ENCODE measurements around the gene CLRN1.

CLRN1 gene

DNA sequence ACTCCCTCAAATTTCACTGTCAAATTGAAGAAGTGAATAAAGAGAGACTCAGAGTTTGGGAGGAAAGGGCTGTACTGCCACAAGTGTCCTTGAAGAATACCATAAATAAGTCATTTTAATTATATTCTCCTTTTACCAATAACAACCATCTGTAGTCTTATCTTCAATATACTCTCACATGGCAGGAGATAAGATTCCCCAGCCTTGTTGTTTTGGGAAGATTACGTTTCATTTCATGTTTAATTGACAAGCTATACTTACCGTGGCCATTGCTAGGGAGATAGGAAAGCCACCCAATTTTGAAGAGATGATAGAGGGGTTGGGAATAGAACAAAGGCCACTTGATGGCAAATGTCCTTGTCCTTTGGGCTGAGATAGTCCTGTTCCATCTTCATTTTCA lies 69.5 kb downstream of the CLRN1 start:
- no peak for DNase-seq (ENCODE audit: low spot score)
- TF ChIP-seq, protein P1, sequence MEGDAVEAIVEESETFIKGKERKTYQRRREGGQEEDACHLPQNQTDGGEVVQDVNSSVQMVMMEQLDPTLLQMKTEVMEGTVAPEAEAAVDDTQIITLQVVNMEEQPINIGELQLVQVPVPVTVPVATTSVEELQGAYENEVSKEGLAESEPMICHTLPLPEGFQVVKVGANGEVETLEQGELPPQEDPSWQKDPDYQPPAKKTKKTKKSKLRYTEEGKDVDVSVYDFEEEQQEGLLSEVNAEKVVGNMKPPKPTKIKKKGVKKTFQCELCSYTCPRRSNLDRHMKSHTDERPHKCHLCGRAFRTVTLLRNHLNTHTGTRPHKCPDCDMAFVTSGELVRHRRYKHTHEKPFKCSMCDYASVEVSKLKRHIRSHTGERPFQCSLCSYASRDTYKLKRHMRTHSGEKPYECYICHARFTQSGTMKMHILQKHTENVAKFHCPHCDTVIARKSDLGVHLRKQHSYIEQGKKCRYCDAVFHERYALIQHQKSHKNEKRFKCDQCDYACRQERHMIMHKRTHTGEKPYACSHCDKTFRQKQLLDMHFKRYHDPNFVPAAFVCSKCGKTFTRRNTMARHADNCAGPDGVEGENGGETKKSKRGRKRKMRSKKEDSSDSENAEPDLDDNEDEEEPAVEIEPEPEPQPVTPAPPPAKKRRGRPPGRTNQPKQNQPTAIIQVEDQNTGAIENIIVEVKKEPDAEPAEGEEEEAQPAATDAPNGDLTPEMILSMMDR (IDR thresholded peaks at IDR 0.05; ENCODE audit: extremely low read depth, insufficient read depth, missing control alignments): no peak
- in situ Hi-C loops (cut with MboI; ENCODE audit: low pct_unique_long_range_greater_than_20kb, low sequenced_read_pairs, unreplicated experiment): no loop called here

DNA sequence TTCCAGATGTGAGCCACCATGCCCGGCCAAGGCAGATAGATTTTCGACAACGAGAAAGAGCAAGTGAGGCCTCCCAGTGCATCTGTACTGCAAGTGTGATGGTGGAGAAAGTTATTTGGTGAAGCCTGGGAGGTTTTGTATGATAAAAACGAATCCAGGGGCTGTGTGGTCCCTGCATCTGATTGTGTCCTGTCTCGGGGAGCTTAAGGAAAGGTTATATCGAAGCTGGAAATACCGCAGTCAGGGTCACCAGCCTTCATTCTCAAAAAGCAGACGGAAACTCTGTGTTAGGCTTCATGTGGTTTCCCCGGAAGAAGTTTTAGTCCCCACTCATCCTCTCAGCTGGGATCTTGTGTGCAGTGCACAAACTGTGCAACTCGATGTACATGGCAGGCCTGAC lies 70.7 kb downstream of the CLRN1 start:
- in situ Hi-C loops (cut with MboI; ENCODE audit: low pct_unique_long_range_greater_than_20kb, low sequenced_read_pairs, unreplicated experiment): no loop called here
- DNase-seq (ENCODE audit: low spot score): no peak

GRCh38 chr3:150899141-150899540 lies 73.4 kb downstream of the CLRN1 start:
- TF ChIP-seq, protein P1 (IDR thresholded peaks at IDR 0.05; ENCODE audit: extremely low read depth, insufficient read depth, missing control alignments): no peak
- in situ Hi-C loops (cut with MboI; ENCODE audit: low pct_unique_long_range_greater_than_20kb, low sequenced_read_pairs, unreplicated experiment): no loop called here
- DNase-seq (ENCODE audit: low spot score): no peak

More for the DNA sequence above, 70.7 kb downstream of the CLRN1 start:
- TF ChIP-seq, protein P1 (IDR thresholded peaks at IDR 0.05; ENCODE audit: extremely low read depth, insufficient read depth, missing control alignments): no peak

GRCh38 chr3:150898046-150898754 lies 74.3 kb downstream of the CLRN1 start:
- DNase-seq (ENCODE audit: low spot score): no peak
- TF ChIP-seq, protein P1 (IDR thresholded peaks at IDR 0.05; ENCODE audit: extremely low read depth, insufficient read depth, missing control alignments): no peak
- in situ Hi-C loops (cut with MboI; ENCODE audit: low pct_unique_long_range_greater_than_20kb, low sequenced_read_pairs, unreplicated experiment): no loop called here

- in situ Hi-C loops (cut with MboI; ENCODE audit: low pct_unique_long_range_greater_than_20kb, low sequenced_read_pairs, unreplicated experiment): no loop called here
- no peak for DNase-seq (ENCODE audit: low spot score)
- TF ChIP-seq, protein P1 (IDR thresholded peaks at IDR 0.05; ENCODE audit: extremely low read depth, insufficient read depth, missing control alignments): no peak
These were observed 74.9 kb downstream of the CLRN1 start for GRCh38 chr3:150897592-150897991.

DNA sequence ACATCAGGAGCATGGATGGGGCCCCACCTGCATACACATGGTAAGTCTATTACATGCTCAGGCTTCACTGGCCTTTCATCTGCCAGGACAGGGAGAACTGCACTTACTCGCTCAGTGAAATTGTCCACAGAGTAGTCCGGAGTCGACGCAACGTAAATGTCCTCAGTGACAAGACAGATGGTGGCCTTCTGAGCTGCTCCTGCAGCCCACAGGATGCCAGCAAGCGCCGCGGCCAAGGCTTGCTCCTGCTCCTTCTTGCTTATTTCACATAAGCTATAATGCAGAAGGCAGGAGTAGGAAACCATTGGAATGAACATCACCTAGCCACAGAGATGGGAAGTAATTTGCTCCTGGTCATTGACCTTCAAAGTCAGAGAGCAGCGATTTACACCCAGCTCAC lies 81.7 kb downstream of the CLRN1 start:
- TF ChIP-seq, protein P1 (IDR thresholded peaks at IDR 0.05; ENCODE audit: extremely low read depth, insufficient read depth, missing control alignments): no peak
- DNase-seq (ENCODE audit: low spot score): no peak
- in situ Hi-C loops (cut with MboI; ENCODE audit: low pct_unique_long_range_greater_than_20kb, low sequenced_read_pairs, unreplicated experiment): no loop called here
